Measurements from ENCODE around the gene CFAP99. TPM values are rescaled to one million over a fixed set of nuclear protein-coding genes. Genes with fewer than 3 reads are reported as not detected.

CFAP99 gene
- total and polyA plus RNA-seq, 2 donors from 2014 or later, result 1.5 to 1.7 TPM

DNA sequence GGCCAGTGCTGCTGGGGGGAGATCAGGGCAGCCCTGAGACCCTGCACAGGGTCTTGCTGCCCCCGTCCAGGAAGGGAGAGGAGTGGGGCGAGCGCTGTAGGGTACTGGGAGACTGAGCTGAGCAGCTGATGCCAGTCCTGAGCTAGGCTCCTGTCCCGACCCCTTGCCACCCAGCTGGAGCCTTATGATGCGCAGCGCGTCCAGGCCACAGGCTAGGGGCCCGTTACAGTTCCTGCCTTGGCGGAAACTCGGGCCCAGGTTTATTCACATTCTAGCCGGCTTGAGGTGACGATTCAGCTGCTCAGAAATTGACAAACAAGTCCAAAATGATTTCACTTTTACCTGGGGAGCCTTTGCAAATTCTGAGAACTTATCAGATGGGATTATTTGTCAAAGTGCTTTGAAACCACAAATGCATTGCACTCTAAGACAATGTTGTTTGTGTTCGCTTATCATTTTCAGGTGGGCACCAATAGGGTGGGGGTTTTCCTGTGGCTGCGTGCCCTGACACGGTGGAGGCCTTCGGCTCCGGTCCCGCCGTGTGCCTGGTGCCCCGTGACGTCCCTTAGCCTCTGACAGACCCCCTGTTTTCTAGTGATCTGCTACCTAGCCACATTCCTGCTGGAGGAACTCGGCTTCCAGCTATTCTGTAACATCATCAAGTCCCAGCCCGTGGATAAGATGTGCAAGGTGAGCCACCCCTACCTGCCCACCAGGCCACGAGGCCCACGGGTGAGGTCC, 18.9 kb downstream of the CFAP99 start:
- Histone ChIP-seq H3K9me3 (ENCODE audit: control insufficient read depth in 2 of 3, insufficient read depth in 1 of 3, low read length in 3 of 3) (no peaks in the 10 kb centered on the region), H3K36me3 (ENCODE audit: control insufficient read depth in 2 of 3, insufficient read depth in 3 of 3, low read length in 3 of 3) (no peaks in the 10 kb centered on the region), H3K4me3 (ENCODE audit: low read length in 3 of 3) (no peak overlapping the region), H3K4me1 (ENCODE audit: control insufficient read depth in 2 of 3, insufficient read depth in 2 of 3, low read depth in 1 of 3, low read length in 3 of 3) (peaks cover 0 to 2% (median 0%) of the 10 kb centered on the region in 3 donors), H3K27ac (ENCODE audit: low read depth in 2 of 2, low read length in 2 of 2) (no peak overlapping the region), H3K27me3 (ENCODE audit: control insufficient read depth, insufficient read depth, low read length) (no peaks in the 10 kb centered on the region), H3K9ac (ENCODE audit: low read length in 3 of 3) (no peak overlapping the region)
- intact Hi-C loops (cut with DNase I), result no loop called here
- DNase-seq, result peak in 1 of 5 donors; percentile 57
- TF ChIP-seq, protein P1, sequence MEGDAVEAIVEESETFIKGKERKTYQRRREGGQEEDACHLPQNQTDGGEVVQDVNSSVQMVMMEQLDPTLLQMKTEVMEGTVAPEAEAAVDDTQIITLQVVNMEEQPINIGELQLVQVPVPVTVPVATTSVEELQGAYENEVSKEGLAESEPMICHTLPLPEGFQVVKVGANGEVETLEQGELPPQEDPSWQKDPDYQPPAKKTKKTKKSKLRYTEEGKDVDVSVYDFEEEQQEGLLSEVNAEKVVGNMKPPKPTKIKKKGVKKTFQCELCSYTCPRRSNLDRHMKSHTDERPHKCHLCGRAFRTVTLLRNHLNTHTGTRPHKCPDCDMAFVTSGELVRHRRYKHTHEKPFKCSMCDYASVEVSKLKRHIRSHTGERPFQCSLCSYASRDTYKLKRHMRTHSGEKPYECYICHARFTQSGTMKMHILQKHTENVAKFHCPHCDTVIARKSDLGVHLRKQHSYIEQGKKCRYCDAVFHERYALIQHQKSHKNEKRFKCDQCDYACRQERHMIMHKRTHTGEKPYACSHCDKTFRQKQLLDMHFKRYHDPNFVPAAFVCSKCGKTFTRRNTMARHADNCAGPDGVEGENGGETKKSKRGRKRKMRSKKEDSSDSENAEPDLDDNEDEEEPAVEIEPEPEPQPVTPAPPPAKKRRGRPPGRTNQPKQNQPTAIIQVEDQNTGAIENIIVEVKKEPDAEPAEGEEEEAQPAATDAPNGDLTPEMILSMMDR (IDR thresholded peaks at IDR 0.05; ENCODE audit: borderline replicate concordance, extremely low read depth, insufficient read depth), result no peak
- FAIRE-seq, result no peak

DNA sequence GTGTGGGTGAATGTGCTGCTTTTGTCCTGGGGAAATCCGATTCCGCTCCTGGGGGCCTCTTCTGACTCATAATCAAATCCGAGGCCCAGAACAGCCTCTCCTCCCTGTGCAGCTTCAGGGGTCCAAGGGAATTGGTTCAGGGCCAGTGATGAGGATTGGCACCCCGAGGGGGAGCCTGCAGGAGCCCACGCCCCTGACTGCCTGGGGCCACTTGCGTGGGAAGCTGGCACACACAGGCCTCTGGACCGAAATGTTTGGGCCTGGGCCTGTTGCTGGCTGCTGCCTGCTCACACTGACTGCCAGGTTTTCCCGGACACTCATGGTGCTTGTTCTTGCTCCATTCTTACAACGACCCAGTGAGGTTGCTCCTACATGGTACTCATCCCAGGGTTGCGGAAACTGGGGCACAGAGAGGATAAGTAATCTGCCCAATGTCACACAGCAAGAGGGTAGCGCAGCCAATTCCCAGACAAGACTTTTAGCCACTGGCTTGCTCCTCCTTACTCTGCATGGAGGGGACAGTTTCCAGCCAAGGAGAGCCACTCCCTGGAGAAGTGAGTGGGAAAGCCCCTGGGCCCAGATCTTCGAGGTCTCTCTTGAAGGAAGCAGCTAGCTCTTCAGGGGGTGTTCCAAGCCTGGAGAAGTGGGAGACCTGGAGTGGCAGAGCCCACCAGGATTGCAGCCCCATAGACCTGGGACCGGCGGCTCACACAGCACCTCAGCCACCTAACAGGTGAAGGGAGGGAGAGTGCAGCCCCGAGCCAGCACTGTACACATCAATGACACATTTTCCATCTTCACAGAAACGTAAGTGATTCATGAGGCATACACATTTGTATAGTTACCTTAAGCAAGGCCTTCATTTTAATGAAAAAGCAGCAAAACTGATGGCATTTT, 20.3 kb downstream of the CFAP99 start:
- DNase-seq (peak in 1 of 5 donors; percentile 52), FAIRE-seq (no peak)
- Histone ChIP-seq H3K9me3 (ENCODE audit: control insufficient read depth in 2 of 3, insufficient read depth in 1 of 3, low read length in 3 of 3) (no peaks in the 10 kb centered on the region), H3K4me1 (ENCODE audit: control insufficient read depth in 2 of 3, insufficient read depth in 2 of 3, low read depth in 1 of 3, low read length in 3 of 3) (no peaks in the 10 kb centered on the region), H3K27me3 (ENCODE audit: control insufficient read depth, insufficient read depth, low read length) (no peaks in the 10 kb centered on the region), H3K4me3 (ENCODE audit: low read length in 3 of 3) (no peak overlapping the region), H3K36me3 (ENCODE audit: control insufficient read depth in 2 of 3, insufficient read depth in 3 of 3, low read length in 3 of 3) (no peaks in the 10 kb centered on the region), H3K9ac (ENCODE audit: low read length in 3 of 3) (no peak overlapping the region), H3K27ac (ENCODE audit: low read depth in 2 of 2, low read length in 2 of 2) (no peak overlapping the region)
- intact Hi-C loops (cut with DNase I), result no loop called here
- TF ChIP-seq, protein P1 (IDR thresholded peaks at IDR 0.05; ENCODE audit: borderline replicate concordance, extremely low read depth, insufficient read depth), result no peak

DNA sequence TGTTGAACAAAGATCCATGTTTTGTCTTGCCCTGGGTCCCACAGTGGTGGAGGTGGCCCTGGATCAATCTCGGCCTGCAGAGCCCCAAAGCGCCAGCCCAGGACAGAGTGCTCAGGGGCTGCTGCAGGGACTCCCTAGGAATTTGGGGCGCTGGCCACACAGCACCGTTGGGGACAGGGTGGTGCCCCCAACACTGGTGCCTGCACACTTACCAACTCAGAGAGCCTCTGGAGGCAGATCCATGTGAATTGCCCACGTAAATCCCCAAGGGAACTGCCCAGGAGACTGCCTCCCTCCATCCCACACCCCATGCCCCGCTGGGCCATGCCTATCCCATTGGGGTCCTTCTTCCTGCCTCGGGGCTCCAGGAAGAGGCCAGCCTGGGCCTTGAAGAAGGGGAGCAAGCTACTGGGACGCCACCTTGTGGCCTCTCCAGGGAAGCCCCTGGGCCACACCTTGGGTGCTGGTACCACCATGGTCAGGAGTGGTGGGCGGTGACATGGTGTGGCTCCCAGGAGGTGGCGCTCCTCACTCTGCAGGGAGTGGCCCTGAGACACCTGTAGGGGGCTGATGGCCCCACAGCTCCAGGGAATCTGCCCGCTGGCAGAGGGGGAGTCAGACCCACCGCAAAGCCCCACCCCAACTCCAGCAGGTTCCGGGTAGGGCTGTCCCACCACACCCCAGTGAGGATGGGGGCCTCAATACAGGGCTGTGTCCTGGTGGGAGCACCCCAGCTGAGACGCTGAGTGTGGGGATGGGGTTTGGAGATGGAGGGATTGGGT, 22.8 kb downstream of the CFAP99 start:
- H3K9ac ChIP-seq (ENCODE audit: low read length in 3 of 3), result no peak overlapping the region
- no peaks in the 10 kb centered on the region for H3K9me3 ChIP-seq (ENCODE audit: control insufficient read depth in 2 of 3, insufficient read depth in 1 of 3, low read length in 3 of 3)
- no peak overlapping the region for H3K27ac ChIP-seq (ENCODE audit: low read depth in 2 of 2, low read length in 2 of 2)
- H3K4me1 ChIP-seq (ENCODE audit: control insufficient read depth in 2 of 3, insufficient read depth in 2 of 3, low read depth in 1 of 3, low read length in 3 of 3), result no peaks in the 10 kb centered on the region
- H3K27me3 ChIP-seq (ENCODE audit: control insufficient read depth, insufficient read depth, low read length), result no peaks in the 10 kb centered on the region
- no peak for FAIRE-seq
- TF ChIP-seq, protein P1 (IDR thresholded peaks at IDR 0.05; ENCODE audit: borderline replicate concordance, extremely low read depth, insufficient read depth), result peak; percentile 55
- H3K4me3 ChIP-seq (ENCODE audit: low read length in 3 of 3), result no peak overlapping the region
- no peaks in the 10 kb centered on the region for H3K36me3 ChIP-seq (ENCODE audit: control insufficient read depth in 2 of 3, insufficient read depth in 3 of 3, low read length in 3 of 3)
- intact Hi-C loops (cut with DNase I), result no loop called here
- DNase-seq, result peak in 4 of 5 donors; percentile 56 to 80 (median 69)
